Measurements from ENCODE around the gene XPO5. TPM values are rescaled to one million over a fixed set of nuclear protein-coding genes. Genes with fewer than 3 reads are reported as not detected.

The XPO5 gene
- total RNA-seq, 2 experiments from 2014 or later = 58.5 to 74.9 TPM

GRCh38 chr6:43489277-43490072 lies 86.4 kb downstream of the XPO5 start:
- no peak for DNase-seq (ENCODE audit: low spot score)
- ChIA-PET CTCF (ENCODE audit: unreplicated experiment) (no interaction called here), POLR2A (interaction anchor here (0.5 to 1.1 kb wide), 3 partner anchors 12 to 251 kb away, joined by 3 to 5 read pairs (median 4); partner anchors contain the start of gene TJAP1)
- no peaks in the 10 kb centered on the region for H3K9me3 ChIP-seq (ENCODE audit: low read length)
- no peak overlapping the region for H3K4me3 ChIP-seq (ENCODE audit: low read depth, low read length, poor library complexity, severe bottlenecking)
- no peak overlapping the region for H2AFZ ChIP-seq (ENCODE audit: low read length)
- no peak overlapping the region for H3K4me2 ChIP-seq (ENCODE audit: low read length)
- H3K79me2 ChIP-seq (ENCODE audit: insufficient read depth, low read depth, low read length) = no peaks in the 10 kb centered on the region
- no peaks in the 10 kb centered on the region for H4K20me1 ChIP-seq (ENCODE audit: insufficient read depth, low read length)
- intact Hi-C loops (cut with micrococcal nuclease; ENCODE audit: unreplicated experiment) = no loop called here
- TF ChIP-seq CTCF (conservative IDR thresholded peaks at IDR 0.05; ENCODE audit: low read length) (no peak), EZH2phosphoT487 (IDR thresholded peaks at IDR 0.05; ENCODE audit: borderline replicate concordance, low read depth, low read length) (no peak)
- BruUV-seq (replicated peaks) = no TSS peak
- H3K4me1 ChIP-seq (ENCODE audit: insufficient read depth, low read length, poor library complexity, severe bottlenecking) = no peaks in the 10 kb centered on the region
- peaks cover 4% of the 10 kb centered on the region; the same call in 1 of the 2 replicates for H3K36me3 ChIP-seq (ENCODE audit: insufficient read depth, low read length)
- H3K27ac ChIP-seq (ENCODE audit: low read depth, low read length, poor library complexity, severe bottlenecking) = no peak overlapping the region
- no peaks in the 10 kb centered on the region for H3K9me2 ChIP-seq (ENCODE audit: insufficient read depth, low read length)

- H3K9me3 ChIP-seq (ENCODE audit: low read length) = no peaks in the 10 kb centered on the region
- no peak overlapping the region for H2AFZ ChIP-seq (ENCODE audit: low read length)
- ChIA-PET POLR2A (interaction anchor here (0.5 kb wide), 2 partner anchors 11 to 250 kb away, joined by 4 to 5 read pairs; partner anchors contain the start of gene TJAP1), CTCF (ENCODE audit: unreplicated experiment) (no interaction called here)
- no peaks in the 10 kb centered on the region for H3K9me2 ChIP-seq (ENCODE audit: insufficient read depth, low read length)
- no peaks in the 10 kb centered on the region for H3K4me1 ChIP-seq (ENCODE audit: insufficient read depth, low read length, poor library complexity, severe bottlenecking)
- no peak overlapping the region for H3K27ac ChIP-seq (ENCODE audit: low read depth, low read length, poor library complexity, severe bottlenecking)
- H4K20me1 ChIP-seq (ENCODE audit: insufficient read depth, low read length) = no peaks in the 10 kb centered on the region
- H3K79me2 ChIP-seq (ENCODE audit: insufficient read depth, low read depth, low read length) = no peaks in the 10 kb centered on the region
- no peak for TF ChIP-seq CTCF (conservative IDR thresholded peaks at IDR 0.05; ENCODE audit: low read length)
- no peak for TF ChIP-seq EZH2phosphoT487 (IDR thresholded peaks at IDR 0.05; ENCODE audit: borderline replicate concordance, low read depth, low read length)
- intact Hi-C loops (cut with micrococcal nuclease; ENCODE audit: unreplicated experiment) = no loop called here
- H3K4me3 ChIP-seq (ENCODE audit: low read depth, low read length, poor library complexity, severe bottlenecking) = no peak overlapping the region
- peaks cover 4% of the 10 kb centered on the region; the same call in 1 of the 2 replicates for H3K36me3 ChIP-seq (ENCODE audit: insufficient read depth, low read length)
- no peak for DNase-seq (ENCODE audit: low spot score)
- BruUV-seq (replicated peaks) = no TSS peak
- no peak overlapping the region for H3K4me2 ChIP-seq (ENCODE audit: low read length)
These were observed 87.1 kb downstream of the XPO5 start for GRCh38 chr6:43488667-43489276.

All from OCI-LY7 (cell line).